ENCODE measurements around the gene VEGFB.

GRCh38 chr11:64284048-64284961, 49.9 kb downstream of the VEGFB start, which contains the start of gene BAD:
- no peak for TF ChIP-seq CTCF (IDR thresholded peaks at IDR 0.05)
- TF ChIP-seq POLR2AphosphoS5 (IDR thresholded peaks at IDR 0.05; ENCODE audit: low read depth, low read length), result peak; percentile 76

Measured in Panc1 (cell line).